GM19372 (cell line): ENCODE measurements around the gene PSAPL1.

Source experiments
- ATAC-seq: cut with Tn5 transposase; IDR thresholded peaks from one replicate; pipeline ENCODE4 v1.9.1; 2021; ENCODE audit warnings: mild to moderate bottlenecking, low read depth, moderate library complexity; ENCODE audit not compliant: unreplicated experiment

The PSAPL1 gene

GRCh38 chr4:7384929-7385890 lies 49.5 kb downstream of the PSAPL1 start:
- ATAC-seq, result no peak

GRCh38 chr4:7384003-7384928 lies 50.5 kb downstream of the PSAPL1 start:
- ATAC-seq, result no peak

GRCh38 chr4:7383266-7383665 lies 51.5 kb downstream of the PSAPL1 start:
- ATAC-seq, result no peak

- ATAC-seq, result no peak
These were observed 52.1 kb downstream of the PSAPL1 start for GRCh38 chr4:7382634-7383014.

GRCh38 chr4:7381890-7382633 lies 52.7 kb downstream of the PSAPL1 start:
- ATAC-seq, result no peak

GRCh38 chr4:7381221-7381889 lies 53.4 kb downstream of the PSAPL1 start:
- no peak for ATAC-seq
